Lung (tissue), 12 donors: ENCODE measurements around the gene PCSK6. TPM values are rescaled to one million over a fixed set of nuclear protein-coding genes. Genes with fewer than 3 reads are reported as not detected.

Experiments
- ATAC-seq: fragments of 200-7000 bp; cut with Tn5 transposase; one replicate; pipeline ENCODE4 v1.9.1; 2020; ENCODE audit warnings: moderate number of reproducible peaks; ENCODE audit not compliant: insufficient read depth, low FRiP score
- DNase-seq, 3 donors: peaks; one replicate each; pipeline ENCODE4 v3.0.0-alpha.2; 2013 to 2017
- H3K27ac ChIP-seq, 2 donors: one replicate each; pipeline ENCODE4 v1.5.1; 2013; ENCODE audit warnings: mild to moderate bottlenecking in 2 of 2, moderate library complexity in 2 of 2, control low read depth in 1 of 2, inconsistent platforms in 1 of 2, low read depth in 1 of 2, low read length in 1 of 2
- H3K27me3 ChIP-seq, 3 donors: one replicate each; pipeline ENCODE4 v1.5.1; 2013; ENCODE audit warnings: low read length in 2 of 3; ENCODE audit not compliant: control insufficient read depth in 3 of 3, insufficient read depth in 3 of 3
- H3K36me3 ChIP-seq, 4 donors: one replicate each; pipeline ENCODE4 v1.5.1; 2013; ENCODE audit warnings: low read length in 4 of 4, mild to moderate bottlenecking in 1 of 4, moderate library complexity in 1 of 4; ENCODE audit not compliant: control insufficient read depth in 4 of 4, insufficient read depth in 4 of 4
- H3K4me1 ChIP-seq, 5 donors: one replicate each; pipeline ENCODE4 v1.5.1; 2013; ENCODE audit warnings: low read length in 5 of 5, mild to moderate bottlenecking in 2 of 5, moderate library complexity in 1 of 5; ENCODE audit not compliant: control insufficient read depth in 5 of 5, insufficient read depth in 5 of 5
- H3K4me3 ChIP-seq: one replicate; pipeline ENCODE4 v1.5.1; 2013; ENCODE audit warnings: mild to moderate bottlenecking, control low read depth, moderate library complexity
- H3K9ac ChIP-seq, 2 donors: one replicate each; pipeline ENCODE4 v1.5.1; 2013; ENCODE audit warnings: low read length in 2 of 2, control low read depth in 1 of 2; ENCODE audit not compliant: insufficient read depth in 1 of 2
- H3K9me3 ChIP-seq, 4 donors: one replicate each; pipeline ENCODE4 v1.5.1; 2013; ENCODE audit warnings: low read length in 3 of 4, mild to moderate bottlenecking in 1 of 4, moderate library complexity in 1 of 4; ENCODE audit not compliant: control insufficient read depth in 4 of 4, insufficient read depth in 3 of 4
- WGBS, 2 donors: extraction: QIAGEN DNeasy Blood & Tissue Kit; methylation state at CpG; one replicate each; pipeline ENCODE4 v1.1.7; 2013; 5-methylcytosine and 5-hydroxymethylcytosine counted together
- polyA plus RNA-seq, 2 donors: library from polyadenylated mRNA; stranded (reverse); fragments of 200-250 nt; gene quantifications; one replicate each; pipeline ENCODE4 v1.2.1, GENCODE V29; 2013
- total RNA-seq, 2 donors: library from RNA; depleted of rRNA in 1 of 2; stranded (reverse); fragments of >200 nt in 1 of 2; gene quantifications; one replicate each; pipeline ENCODE4 v1.2.1, GENCODE V29; 2014 to 2021
- TF ChIP-seq, protein P1 (sequence below): IDR thresholded peaks from 2 replicates; pipeline ENCODE4 v1.5.1; 2012; ENCODE audit warnings: mild to moderate bottlenecking; ENCODE audit errors: control extremely low read depth, extremely low read depth
- donor health status: control.
- donor health status: control.
- donor health status: Bipolar disorder and iron deficiency.
- donor health status: healthy.
- donor health status: DM: yes; HTN: yes; CAD: no.

PCSK6 gene
- total and polyA plus RNA-seq, 4 donors: 4.6 to 41.0 (median 8.4) TPM

DNA sequence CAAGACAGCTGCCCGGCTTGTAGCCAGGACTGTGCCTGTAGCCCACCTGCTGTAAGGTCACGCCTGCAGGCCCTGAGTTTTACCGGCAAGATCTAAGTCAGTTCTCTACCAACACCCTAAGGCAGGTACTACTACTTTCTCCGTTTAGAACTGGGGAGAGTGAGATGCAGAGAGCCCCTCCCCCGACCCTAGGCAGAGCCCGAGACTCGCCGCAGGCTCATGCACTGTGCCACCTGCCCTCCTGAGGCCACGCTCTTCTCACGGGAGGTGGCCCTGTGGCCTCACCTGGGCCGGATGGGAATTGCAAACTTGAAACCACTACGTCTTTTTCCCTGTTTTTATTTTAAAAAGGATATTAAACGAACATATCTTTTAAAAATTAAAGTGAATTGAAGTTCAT lies 36.9 kb upstream of the PCSK6 start:
- ATAC-seq (no peak), DNase-seq (no peak)
- H3K9me3 ChIP-seq: peaks cover 0 to 3% (median 0%) of the 10 kb centered on the region in 4 donors
- H3K4me3 ChIP-seq: no peak overlapping the region
- H3K4me1 ChIP-seq: peaks cover 0 to 21% (median 12%) of the 10 kb centered on the region in 5 donors
- TF ChIP-seq, protein P1, sequence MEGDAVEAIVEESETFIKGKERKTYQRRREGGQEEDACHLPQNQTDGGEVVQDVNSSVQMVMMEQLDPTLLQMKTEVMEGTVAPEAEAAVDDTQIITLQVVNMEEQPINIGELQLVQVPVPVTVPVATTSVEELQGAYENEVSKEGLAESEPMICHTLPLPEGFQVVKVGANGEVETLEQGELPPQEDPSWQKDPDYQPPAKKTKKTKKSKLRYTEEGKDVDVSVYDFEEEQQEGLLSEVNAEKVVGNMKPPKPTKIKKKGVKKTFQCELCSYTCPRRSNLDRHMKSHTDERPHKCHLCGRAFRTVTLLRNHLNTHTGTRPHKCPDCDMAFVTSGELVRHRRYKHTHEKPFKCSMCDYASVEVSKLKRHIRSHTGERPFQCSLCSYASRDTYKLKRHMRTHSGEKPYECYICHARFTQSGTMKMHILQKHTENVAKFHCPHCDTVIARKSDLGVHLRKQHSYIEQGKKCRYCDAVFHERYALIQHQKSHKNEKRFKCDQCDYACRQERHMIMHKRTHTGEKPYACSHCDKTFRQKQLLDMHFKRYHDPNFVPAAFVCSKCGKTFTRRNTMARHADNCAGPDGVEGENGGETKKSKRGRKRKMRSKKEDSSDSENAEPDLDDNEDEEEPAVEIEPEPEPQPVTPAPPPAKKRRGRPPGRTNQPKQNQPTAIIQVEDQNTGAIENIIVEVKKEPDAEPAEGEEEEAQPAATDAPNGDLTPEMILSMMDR: no peak
- no peak overlapping the region for H3K27ac ChIP-seq
- H3K27me3 ChIP-seq: no peaks in the 10 kb centered on the region
- no peak overlapping the region for H3K9ac ChIP-seq
- 88 to 91% methylated on average over 13 of the region's 13 CpGs for WGBS, 2 donors
- no peaks in the 10 kb centered on the region for H3K36me3 ChIP-seq

DNA sequence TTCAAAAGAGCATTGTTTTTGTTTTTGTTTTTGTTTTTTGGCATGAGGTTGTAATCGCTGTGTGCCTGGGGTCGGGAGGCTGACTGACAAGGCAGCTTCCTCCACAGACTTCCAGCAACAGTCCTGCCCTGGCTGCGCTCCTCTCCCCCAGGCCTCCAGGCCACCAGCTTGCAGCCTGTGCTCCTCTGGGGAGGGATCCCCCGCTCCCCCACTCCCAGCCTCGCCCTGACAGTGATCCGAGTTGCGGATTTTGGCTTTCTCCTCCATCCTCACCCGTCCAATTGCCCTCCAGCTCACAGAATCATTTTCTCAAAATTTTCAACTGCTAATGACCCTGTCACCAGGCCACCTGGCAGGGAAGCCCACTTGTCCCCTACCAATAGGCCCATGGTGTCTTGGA lies 36.5 kb upstream of the PCSK6 start:
- TF ChIP-seq, protein P1: no peak
- Histone ChIP-seq H3K36me3 (no peaks in the 10 kb centered on the region), H3K4me1 (peaks cover 0 to 21% (median 14%) of the 10 kb centered on the region in 5 donors), H3K9ac (no peak overlapping the region), H3K4me3 (no peak overlapping the region), H3K9me3 (peaks cover 0 to 3% (median 0%) of the 10 kb centered on the region in 4 donors), H3K27me3 (no peaks in the 10 kb centered on the region), H3K27ac (no peak overlapping the region)
- 85% methylated on average over 8 of the region's 8 CpGs for WGBS, 2 donors
- ATAC-seq (no peak), DNase-seq (no peak)

GRCh38 chr15:101525087-101525669 lies 35.7 kb upstream of the PCSK6 start:
- DNase-seq (no peak), ATAC-seq (no peak)
- Histone ChIP-seq H3K9ac (no peak overlapping the region), H3K9me3 (peaks cover 0 to 6% (median 0%) of the 10 kb centered on the region in 4 donors), H3K4me3 (no peak overlapping the region), H3K36me3 (no peaks in the 10 kb centered on the region), H3K27me3 (no peaks in the 10 kb centered on the region), H3K4me1 (peaks cover 0 to 21% (median 14%) of the 10 kb centered on the region in 5 donors), H3K27ac (no peak overlapping the region)
- TF ChIP-seq, protein P1: no peak
- 81 to 86% methylated on average over 10 of the region's 10 CpGs for WGBS, 2 donors

- TF ChIP-seq, protein P1: no peak
- H3K4me3 ChIP-seq: no peak overlapping the region
- peaks cover 0 to 7% (median under 1%) of the 10 kb centered on the region in 4 donors for H3K9me3 ChIP-seq
- DNase-seq (no peak), ATAC-seq (no peak)
- WGBS, 2 donors: 89 to 95% methylated on average over 8 of the region's 8 CpGs
- no peaks in the 10 kb centered on the region for H3K27me3 ChIP-seq
- H3K4me1 ChIP-seq: peaks cover 0 to 15% (median 9%) of the 10 kb centered on the region in 5 donors
- no peak overlapping the region for H3K27ac ChIP-seq
- no peak overlapping the region for H3K9ac ChIP-seq
- no peaks in the 10 kb centered on the region for H3K36me3 ChIP-seq
These were observed 34.0 kb upstream of the PCSK6 start for GRCh38 chr15:101523560-101523940.
